HEK293 (cell line): ENCODE data around the gene RABAC1.

Experiments
- MYNN ChIP-seq: fragments of 450-650 bp; formaldehyde crosslinking; IDR thresholded peaks from 2 replicates; pipeline ENCODE4 v1.5.1; 2016; ENCODE audit warnings: missing biosample characterization, missing genetic modification characterization, borderline replicate concordance
- SETDB1 ChIP-seq: IDR thresholded peaks from one replicate; pipeline ENCODE4 v1.6.1; 2017; ENCODE audit warnings: mild to moderate bottlenecking, low read length, moderate library complexity, mixed read lengths; ENCODE audit not compliant: insufficient read length
- YY1 ChIP-seq: fragments of 450-650 bp; formaldehyde crosslinking; IDR thresholded peaks from 2 replicates; pipeline ENCODE4 v1.5.1; 2018; ENCODE audit warnings: missing biosample characterization, missing genetic modification characterization
- ZFP41 ChIP-seq: fragments of 450-650 bp; formaldehyde crosslinking; IDR thresholded peaks from 2 replicates; pipeline ENCODE4 v1.5.1; 2016; ENCODE audit warnings: missing biosample characterization, missing genetic modification characterization, borderline replicate concordance
- ZNF133 ChIP-seq: fragments of 450-650 bp; formaldehyde crosslinking; IDR thresholded peaks from 2 replicates; pipeline ENCODE4 v1.5.1; 2016; ENCODE audit warnings: missing biosample characterization, missing genetic modification characterization
- ZNF138 ChIP-seq: fragments of 450-650 bp; formaldehyde crosslinking; IDR thresholded peaks from 2 replicates; pipeline ENCODE4 v1.5.1; 2016; ENCODE audit warnings: missing biosample characterization, missing genetic modification characterization, borderline replicate concordance
- ZNF24 ChIP-seq: fragments of 450-650 bp; formaldehyde crosslinking; IDR thresholded peaks from 2 replicates; pipeline ENCODE4 v1.5.1; 2016; ENCODE audit warnings: missing biosample characterization, missing genetic modification characterization
- ZNF274 ChIP-seq, 2 experiments: fragments of 200-500 bp in 1 of 2; fragments of 450-650 bp in 1 of 2; sonication (Bioruptor generic) in 1 of 2; formaldehyde crosslinking in 1 of 2; IDR thresholded peaks; 2 replicates each; pipeline versions ENCODE4 v1.5.1 to v1.6.1; 2014 to 2016; ENCODE audit warnings: borderline replicate concordance in 1 of 2, inconsistent platforms in 1 of 2, low read length in 1 of 2, missing biosample characterization in 1 of 2, missing genetic modification characterization in 1 of 2
- TF ChIP-seq, protein P1 (sequence below): fragments of 450-650 bp; formaldehyde crosslinking; IDR thresholded peaks from 2 replicates; pipeline ENCODE4 v1.5.1; 2016; ENCODE audit warnings: missing biosample characterization, missing genetic modification characterization
- TF ChIP-seq, protein P2 (sequence below): fragments of 450-650 bp; formaldehyde crosslinking; IDR thresholded peaks from 2 replicates; pipeline ENCODE4 v1.5.1; 2016; ENCODE audit warnings: missing biosample characterization, missing genetic modification characterization
- TF ChIP-seq, protein P3 (sequence below): fragments of 450-650 bp; formaldehyde crosslinking; IDR thresholded peaks from 2 replicates; pipeline ENCODE4; 2016; ENCODE audit warnings: missing biosample characterization, missing genetic modification characterization
- TF ChIP-seq, protein P4 (sequence below): fragments of 450-650 bp; formaldehyde crosslinking; IDR thresholded peaks from 2 replicates; pipeline ENCODE4 v1.5.1; 2016; ENCODE audit warnings: missing biosample characterization, missing genetic modification characterization, low read depth
- TF ChIP-seq, protein P5 (sequence below): fragments of 450-650 bp; formaldehyde crosslinking; IDR thresholded peaks from 2 replicates; pipeline ENCODE4 v1.5.1; 2017; ENCODE audit warnings: missing biosample characterization, missing genetic modification characterization

DNA sequence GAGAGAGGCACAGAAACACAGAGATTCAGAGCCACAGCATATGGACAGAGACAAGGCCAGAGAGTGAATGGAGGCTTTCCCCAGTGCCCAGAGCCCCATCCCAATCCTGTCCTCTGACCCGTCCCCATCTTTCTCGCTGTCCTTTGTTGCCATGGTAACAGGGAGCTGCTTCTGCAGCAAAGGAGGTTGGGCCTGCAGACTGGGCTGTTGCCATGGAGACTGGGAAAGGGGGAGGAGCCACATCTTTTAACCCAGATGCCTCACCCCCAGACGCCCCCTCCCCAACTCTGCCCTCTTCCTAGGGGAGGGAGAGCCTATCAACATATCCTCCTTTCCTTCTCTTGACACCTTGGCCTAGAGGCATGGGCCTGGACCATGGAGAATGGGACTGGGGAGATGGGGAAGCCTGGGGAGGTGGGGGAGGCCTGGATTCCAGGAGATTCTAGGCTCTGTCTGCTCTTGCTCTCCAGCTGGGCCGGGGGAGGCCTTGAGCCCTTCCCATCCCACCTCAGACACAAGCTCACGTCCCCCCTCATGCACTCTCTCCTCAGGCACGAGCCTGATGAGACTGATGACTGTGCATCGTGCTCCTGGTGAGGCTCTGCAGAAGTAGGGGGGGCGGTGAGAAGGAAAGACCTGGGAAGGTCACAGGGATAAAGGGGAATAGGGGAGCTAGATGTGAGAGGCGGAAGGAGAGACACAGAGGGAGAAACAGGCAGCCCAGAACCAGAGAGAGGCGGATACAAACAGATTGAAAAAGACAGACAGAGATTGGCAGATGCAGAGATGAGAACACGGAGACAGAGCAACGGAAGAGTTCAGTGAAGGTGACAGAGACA is 37.1 kb upstream of the RABAC1 start:
- TF ChIP-seq ZNF274 (IDR thresholded peaks at IDR 0.05; ENCODE audit: low read length) (no peak), ZNF274 (tag by site-specific recombination; IDR thresholded peaks at IDR 0.05; ENCODE audit: borderline replicate concordance) (no peak), ZNF138 (tag by site-specific recombination) (no peak), YY1 (tag by site-specific recombination) (no peak), SETDB1 (no peak), MYNN (no peak), ZNF133 (no peak), ZNF24 (tag by site-specific recombination) (no peak), ZFP41 (tag by site-specific recombination) (no peak)
- TF ChIP-seq, protein P1, sequence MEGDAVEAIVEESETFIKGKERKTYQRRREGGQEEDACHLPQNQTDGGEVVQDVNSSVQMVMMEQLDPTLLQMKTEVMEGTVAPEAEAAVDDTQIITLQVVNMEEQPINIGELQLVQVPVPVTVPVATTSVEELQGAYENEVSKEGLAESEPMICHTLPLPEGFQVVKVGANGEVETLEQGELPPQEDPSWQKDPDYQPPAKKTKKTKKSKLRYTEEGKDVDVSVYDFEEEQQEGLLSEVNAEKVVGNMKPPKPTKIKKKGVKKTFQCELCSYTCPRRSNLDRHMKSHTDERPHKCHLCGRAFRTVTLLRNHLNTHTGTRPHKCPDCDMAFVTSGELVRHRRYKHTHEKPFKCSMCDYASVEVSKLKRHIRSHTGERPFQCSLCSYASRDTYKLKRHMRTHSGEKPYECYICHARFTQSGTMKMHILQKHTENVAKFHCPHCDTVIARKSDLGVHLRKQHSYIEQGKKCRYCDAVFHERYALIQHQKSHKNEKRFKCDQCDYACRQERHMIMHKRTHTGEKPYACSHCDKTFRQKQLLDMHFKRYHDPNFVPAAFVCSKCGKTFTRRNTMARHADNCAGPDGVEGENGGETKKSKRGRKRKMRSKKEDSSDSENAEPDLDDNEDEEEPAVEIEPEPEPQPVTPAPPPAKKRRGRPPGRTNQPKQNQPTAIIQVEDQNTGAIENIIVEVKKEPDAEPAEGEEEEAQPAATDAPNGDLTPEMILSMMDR (tag by site-specific recombination), result no peak
- TF ChIP-seq, protein P2, sequence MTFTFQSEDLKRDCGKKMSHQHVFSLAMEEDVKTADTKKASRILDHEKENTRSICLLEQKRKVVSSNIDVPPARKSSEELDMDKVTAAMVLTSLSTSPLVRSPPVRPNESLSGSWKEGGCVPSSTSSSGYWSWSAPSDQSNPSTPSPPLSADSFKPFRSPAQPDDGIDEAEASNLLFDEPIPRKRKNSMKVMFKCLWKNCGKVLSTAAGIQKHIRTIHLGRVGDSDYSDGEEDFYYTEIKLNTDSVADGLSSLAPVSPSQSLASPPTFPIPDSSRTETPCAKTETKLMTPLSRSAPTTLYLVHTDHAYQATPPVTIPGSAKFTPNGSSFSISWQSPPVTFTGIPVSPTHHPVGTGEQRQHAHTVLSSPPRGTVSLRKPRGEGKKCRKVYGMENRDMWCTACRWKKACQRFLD, result no peak
- TF ChIP-seq, protein P3, sequence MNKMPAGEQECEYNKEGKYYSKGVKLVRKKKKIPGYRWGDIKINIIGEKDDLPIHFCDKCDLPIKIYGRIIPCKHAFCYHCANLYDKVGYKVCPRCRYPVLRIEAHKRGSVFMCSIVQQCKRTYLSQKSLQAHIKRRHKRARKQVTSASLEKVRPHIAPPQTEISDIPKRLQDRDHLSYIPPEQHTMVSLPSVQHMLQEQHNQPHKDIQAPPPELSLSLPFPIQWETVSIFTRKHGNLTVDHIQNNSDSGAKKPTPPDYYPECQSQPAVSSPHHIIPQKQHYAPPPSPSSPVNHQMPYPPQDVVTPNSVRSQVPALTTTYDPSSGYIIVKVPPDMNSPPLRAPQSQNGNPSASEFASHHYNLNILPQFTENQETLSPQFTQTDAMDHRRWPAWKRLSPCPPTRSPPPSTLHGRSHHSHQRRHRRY, result no peak
- TF ChIP-seq, protein P4, sequence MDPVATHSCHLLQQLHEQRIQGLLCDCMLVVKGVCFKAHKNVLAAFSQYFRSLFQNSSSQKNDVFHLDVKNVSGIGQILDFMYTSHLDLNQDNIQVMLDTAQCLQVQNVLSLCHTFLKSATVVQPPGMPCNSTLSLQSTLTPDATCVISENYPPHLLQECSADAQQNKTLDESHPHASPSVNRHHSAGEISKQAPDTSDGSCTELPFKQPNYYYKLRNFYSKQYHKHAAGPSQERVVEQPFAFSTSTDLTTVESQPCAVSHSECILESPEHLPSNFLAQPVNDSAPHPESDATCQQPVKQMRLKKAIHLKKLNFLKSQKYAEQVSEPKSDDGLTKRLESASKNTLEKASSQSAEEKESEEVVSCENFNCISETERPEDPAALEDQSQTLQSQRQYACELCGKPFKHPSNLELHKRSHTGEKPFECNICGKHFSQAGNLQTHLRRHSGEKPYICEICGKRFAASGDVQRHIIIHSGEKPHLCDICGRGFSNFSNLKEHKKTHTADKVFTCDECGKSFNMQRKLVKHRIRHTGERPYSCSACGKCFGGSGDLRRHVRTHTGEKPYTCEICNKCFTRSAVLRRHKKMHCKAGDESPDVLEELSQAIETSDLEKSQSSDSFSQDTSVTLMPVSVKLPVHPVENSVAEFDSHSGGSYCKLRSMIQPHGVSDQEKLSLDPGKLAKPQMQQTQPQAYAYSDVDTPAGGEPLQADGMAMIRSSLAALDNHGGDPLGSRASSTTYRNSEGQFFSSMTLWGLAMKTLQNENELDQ (tag by site-specific recombination), result no peak
- TF ChIP-seq, protein P5, sequence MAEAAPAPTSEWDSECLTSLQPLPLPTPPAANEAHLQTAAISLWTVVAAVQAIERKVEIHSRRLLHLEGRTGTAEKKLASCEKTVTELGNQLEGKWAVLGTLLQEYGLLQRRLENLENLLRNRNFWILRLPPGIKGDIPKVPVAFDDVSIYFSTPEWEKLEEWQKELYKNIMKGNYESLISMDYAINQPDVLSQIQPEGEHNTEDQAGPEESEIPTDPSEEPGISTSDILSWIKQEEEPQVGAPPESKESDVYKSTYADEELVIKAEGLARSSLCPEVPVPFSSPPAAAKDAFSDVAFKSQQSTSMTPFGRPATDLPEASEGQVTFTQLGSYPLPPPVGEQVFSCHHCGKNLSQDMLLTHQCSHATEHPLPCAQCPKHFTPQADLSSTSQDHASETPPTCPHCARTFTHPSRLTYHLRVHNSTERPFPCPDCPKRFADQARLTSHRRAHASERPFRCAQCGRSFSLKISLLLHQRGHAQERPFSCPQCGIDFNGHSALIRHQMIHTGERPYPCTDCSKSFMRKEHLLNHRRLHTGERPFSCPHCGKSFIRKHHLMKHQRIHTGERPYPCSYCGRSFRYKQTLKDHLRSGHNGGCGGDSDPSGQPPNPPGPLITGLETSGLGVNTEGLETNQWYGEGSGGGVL (tag by site-specific recombination), result no peak
